Measurements from ENCODE around the gene AOX1. TPM values are rescaled to one million over a fixed set of nuclear protein-coding genes. Genes with fewer than 3 reads are reported as not detected.
A peak's percentile ranks its signal among the peaks of the same experiment; 100 is the strongest.
"Not testable (repeated sequence)": the region's sequence is repeated elsewhere in the genome, so short reads cannot be mapped to it uniquely, and the experiment has no call there.

AOX1 gene
- total RNA-seq, 1 donor from 2014 or later, result not detected

DNA sequence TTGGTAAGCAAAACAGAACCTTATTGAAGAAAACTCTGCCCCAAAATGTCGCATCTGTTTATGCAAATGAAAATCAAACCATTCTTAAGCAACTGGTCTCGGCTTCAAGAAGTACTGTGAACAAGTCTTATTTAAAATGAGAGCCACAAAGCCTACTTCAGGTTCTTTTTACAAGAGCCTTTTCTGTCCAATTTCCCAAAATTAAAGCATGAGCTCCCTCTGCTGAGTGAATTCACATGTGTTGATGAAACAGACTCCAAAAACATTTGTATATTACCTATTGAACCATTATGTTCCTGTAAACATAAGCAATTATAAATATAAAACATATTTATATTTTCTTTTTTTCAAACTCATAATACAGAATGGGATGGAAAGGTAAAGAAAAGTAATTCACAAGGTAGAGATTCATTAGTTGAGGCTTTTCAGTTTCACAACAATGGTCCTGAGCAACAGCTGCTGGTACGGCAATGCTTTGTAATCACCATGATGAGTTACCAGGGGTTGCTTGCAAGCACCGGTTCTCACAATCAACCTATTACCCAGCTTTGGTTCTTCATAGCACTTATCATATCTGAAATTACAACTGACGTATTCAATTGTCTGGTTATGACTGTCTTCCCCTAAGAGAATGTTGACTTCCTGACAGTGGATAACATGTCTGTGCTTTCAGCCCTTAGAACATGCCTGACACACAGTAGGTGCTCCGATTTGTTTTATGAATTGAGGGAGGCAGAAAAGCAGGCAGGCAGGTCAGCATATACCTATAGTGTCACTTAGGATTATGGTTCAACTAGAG, 117.5 kb downstream of the AOX1 start:
- peak overlapping the region; percentile 87 for H3K27ac Mint-ChIP-seq
- no peaks in the 10 kb centered on the region for H3K36me3 Mint-ChIP-seq (ENCODE audit: low read depth)
- intact Hi-C loops (cut with micrococcal nuclease), result loop anchor here (1.0 to 5.0 kb wide), 9 partner anchors 10 to 725 kb away; partner anchors contain the start of genes KCTD18, NIF3L1, PPIL3 and SGO2
- no peaks in the 10 kb centered on the region for H3K9me3 Mint-ChIP-seq
- peaks cover 47% of the 10 kb centered on the region for H3K4me1 Mint-ChIP-seq (ENCODE audit: low read depth)
- peak overlapping the region; percentile 6 for H3K4me3 Mint-ChIP-seq (ENCODE audit: low read depth)
- no peaks in the 10 kb centered on the region for H3K27me3 Mint-ChIP-seq (ENCODE audit: low read depth)
- no peak for DNase-seq (ENCODE audit: low spot score)

DNA sequence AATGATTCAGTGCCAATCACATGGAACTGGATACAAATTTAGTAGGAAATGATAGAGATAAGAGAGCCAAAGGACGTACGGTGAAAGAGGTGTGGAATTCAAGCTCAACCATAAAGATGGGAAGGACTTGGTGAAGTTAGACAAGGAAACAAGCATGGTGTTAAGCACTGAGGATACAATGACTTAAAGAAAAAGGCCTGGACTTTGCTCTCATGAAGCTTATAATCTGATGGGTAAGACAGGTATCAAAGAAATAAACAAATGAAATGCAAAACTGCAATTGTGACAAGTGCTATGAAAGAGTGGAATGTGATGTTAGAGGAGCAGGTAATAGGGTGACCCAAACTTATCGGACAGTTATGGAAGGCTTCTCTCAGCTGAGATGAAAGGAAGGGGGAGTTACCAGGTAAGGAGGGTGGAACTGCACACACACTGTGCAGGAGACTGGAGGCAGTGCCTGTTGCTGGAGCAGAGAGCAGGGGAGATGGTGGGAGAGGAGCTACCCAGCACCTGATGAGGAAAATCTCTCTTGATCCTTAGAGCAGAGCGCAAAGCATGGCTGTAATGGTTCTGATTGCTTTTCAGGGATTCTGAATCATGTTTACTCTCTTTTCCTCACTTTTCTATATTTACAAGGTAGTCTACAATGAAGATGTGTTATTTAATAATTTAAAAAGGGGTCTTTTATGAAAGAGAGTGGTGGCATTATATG, 118.3 kb downstream of the AOX1 start:
- peaks cover 48% of the 10 kb centered on the region for H3K4me1 Mint-ChIP-seq (ENCODE audit: low read depth)

DNA sequence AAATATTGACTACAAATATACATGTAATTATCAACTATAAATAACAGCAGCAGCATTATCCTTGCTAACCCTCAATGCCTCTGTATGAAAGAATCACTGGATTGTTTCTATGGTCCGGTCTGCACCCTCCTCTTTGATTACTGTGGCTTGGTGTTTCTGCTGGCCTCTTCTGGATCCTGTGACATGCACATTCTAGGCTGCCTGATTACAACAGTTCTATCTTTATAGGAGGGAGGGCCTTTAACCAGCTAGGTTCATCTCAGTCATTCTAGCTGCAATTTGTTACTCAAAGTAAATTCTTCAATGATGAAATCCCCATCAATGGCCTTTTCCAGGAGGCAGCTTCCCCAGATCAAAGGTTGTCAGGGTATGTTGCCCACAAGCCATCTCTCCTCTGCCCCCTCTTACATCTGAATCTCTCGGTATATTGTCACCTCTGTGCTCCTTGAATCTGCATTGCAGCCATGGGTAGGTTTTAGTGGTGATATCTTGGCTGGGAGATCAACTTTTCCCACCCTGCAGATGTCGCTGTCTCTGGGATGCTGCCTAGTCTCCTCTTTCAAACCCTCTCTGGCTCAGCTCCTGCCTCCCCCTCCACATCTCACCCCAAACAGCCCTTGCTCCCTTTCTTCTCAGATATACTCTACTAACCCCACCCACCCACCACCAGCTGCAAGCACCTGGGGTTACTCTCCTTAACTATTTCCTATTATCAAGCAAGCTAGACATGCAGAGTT, 119.7 kb downstream of the AOX1 start:
- DNase-seq (ENCODE audit: low spot score), result no peak
- Mint-ChIP-seq H3K36me3 (ENCODE audit: low read depth) (no peaks in the 10 kb centered on the region), H3K27ac (peak overlapping the region; percentile 33), H3K9me3 (no peaks in the 10 kb centered on the region), H3K27me3 (ENCODE audit: low read depth) (no peaks in the 10 kb centered on the region), H3K4me3 (ENCODE audit: low read depth) (no peak overlapping the region), H3K4me1 (ENCODE audit: low read depth) (peaks cover 47% of the 10 kb centered on the region)
- intact Hi-C loops (cut with micrococcal nuclease), result no loop called here

More for the DNA sequence above, 118.3 kb downstream of the AOX1 start:
- Mint-ChIP-seq H3K27ac (peak overlapping the region; percentile 87), H3K27me3 (ENCODE audit: low read depth) (no peaks in the 10 kb centered on the region), H3K9me3 (no peaks in the 10 kb centered on the region), H3K4me3 (ENCODE audit: low read depth) (peak overlapping the region; percentile 6), H3K36me3 (ENCODE audit: low read depth) (no peaks in the 10 kb centered on the region)
- DNase-seq (ENCODE audit: low spot score), result no peak
- intact Hi-C loops (cut with micrococcal nuclease), result loop anchor here (1.0 to 5.0 kb wide), 9 partner anchors 9 to 726 kb away; partner anchors contain the start of genes KCTD18, NIF3L1, PPIL3 and SGO2

DNA sequence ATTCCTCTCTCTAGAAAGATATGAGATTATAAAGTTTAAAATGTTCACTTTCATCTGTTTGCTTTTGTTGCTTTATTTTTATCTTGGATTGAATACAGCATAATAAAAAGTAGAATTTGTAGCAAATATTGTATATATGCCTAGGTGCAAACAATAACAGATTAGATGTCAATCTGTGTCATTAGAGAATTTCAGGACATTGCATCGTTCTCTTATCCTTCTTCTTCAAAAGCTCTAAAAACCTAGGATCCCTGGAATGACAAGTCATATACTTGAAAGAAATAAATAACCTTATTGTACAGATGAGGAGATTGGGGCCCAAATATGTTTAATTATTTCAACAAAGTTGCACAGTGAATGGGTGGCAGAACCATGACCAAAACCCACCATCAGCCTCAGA, 123.1 kb downstream of the AOX1 start:
- Mint-ChIP-seq H3K4me1 (ENCODE audit: low read depth) (peaks cover 53% of the 10 kb centered on the region), H3K27ac (no peak overlapping the region), H3K27me3 (ENCODE audit: low read depth) (no peaks in the 10 kb centered on the region), H3K4me3 (ENCODE audit: low read depth) (no peak overlapping the region), H3K9me3 (no peaks in the 10 kb centered on the region), H3K36me3 (ENCODE audit: low read depth) (no peaks in the 10 kb centered on the region)
- intact Hi-C loops (cut with micrococcal nuclease), result no loop called here
- no peak for DNase-seq (ENCODE audit: low spot score)

DNA sequence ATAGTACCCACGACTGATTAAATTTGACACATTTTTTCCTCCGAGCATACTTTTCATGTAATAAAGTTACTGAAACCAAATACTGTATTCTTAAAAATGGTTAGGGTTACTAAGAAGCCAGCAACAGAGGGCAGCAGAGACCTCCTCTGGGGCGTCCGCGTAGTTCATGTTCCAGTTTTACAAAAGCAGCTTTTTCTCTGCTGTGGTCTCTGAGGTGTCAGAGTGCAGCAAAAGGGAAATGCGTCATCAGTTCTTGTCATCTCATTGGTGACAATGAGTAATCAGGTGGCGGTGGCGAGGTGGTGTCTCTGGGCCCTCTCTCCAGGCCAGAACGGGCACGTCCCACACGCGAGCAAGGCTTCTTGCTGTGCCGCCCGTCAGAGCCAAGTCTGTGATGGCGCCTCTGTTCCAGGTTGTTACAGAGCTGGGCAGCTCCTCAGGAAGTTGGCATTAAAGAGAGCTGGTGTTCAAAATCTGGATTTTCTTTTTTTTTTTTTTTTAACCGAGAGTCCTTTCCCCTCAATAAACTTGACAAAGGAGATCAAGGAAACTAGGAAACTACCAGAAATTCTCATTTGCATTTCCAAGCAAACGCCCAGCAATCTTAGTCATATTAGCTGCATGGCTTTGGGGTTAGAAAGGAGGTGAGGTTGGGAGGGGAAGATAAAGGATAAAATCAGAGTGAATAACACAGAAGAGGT, 127.3 kb downstream of the AOX1 start:
- peak overlapping the region; percentile 99 for H3K27ac Mint-ChIP-seq
- intact Hi-C loops (cut with micrococcal nuclease), result loop anchor here (1.0 to 5.0 kb wide), 11 partner anchors 10 to 469 kb away; partner anchors contain the start of genes BZW1, CASP10, CLK1 and HYCC2
- peak overlapping the region; percentile 69 for H3K4me3 Mint-ChIP-seq (ENCODE audit: low read depth)
- H3K9me3 Mint-ChIP-seq, result no peaks in the 10 kb centered on the region
- H3K4me1 Mint-ChIP-seq (ENCODE audit: low read depth), result peaks cover 38% of the 10 kb centered on the region
- no peaks in the 10 kb centered on the region for H3K27me3 Mint-ChIP-seq (ENCODE audit: low read depth)
- peak; percentile 89 for DNase-seq (ENCODE audit: low spot score)
- no peaks in the 10 kb centered on the region for H3K36me3 Mint-ChIP-seq (ENCODE audit: low read depth)

DNA sequence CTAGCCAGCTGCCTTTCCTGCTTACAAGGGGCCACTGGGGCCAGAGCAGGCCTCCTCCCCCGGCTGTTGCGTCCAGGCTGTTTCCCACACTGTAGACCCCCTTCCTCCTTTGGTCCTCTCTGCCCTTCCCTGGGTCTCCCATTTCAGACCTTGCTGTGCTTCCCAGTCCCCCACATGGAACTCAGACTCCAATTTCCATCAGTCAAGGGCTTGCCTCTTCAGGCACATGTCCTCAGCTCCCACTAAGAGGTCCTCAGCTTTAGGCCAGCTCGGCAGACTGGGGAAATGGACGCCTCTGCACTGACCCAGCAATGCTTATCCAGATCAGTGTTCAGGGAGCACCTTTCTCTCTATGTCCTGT, 127.9 kb downstream of the AOX1 start:
- H3K36me3 Mint-ChIP-seq (ENCODE audit: low read depth), result no peaks in the 10 kb centered on the region
- peak overlapping the region; percentile 69 for H3K4me3 Mint-ChIP-seq (ENCODE audit: low read depth)
- peaks cover 35% of the 10 kb centered on the region for H3K4me1 Mint-ChIP-seq (ENCODE audit: low read depth)
- intact Hi-C loops (cut with micrococcal nuclease), result loop anchor here (1.0 to 5.0 kb wide), 11 partner anchors 10 to 469 kb away; partner anchors contain the start of genes BZW1, CASP10, CLK1 and HYCC2
- DNase-seq (ENCODE audit: low spot score), result no peak
- peaks cover 5% of the 10 kb centered on the region for H3K9me3 Mint-ChIP-seq
- peak overlapping the region; percentile 99 for H3K27ac Mint-ChIP-seq
- H3K27me3 Mint-ChIP-seq (ENCODE audit: low read depth), result no peaks in the 10 kb centered on the region

DNA sequence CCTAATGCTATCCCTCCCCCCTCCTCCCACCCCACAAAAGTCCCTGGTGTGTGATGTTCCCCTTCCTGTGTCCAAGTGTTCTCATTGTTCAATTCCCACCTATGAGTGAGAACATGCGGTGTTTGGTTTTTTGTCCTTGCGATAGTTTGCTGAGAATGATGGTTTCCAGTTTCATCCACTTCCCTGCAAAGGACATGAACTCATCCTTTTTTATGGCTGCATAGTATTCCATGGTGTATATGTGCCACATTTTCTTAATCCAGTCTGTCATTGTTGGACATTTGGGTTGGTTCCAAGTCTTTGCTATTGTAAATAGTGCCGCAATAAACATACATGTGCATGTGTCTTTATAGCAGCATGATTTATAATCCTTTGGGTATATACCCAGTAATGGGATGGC, 129.2 kb downstream of the AOX1 start:
- H3K36me3 Mint-ChIP-seq (ENCODE audit: low read depth); DNase-seq (ENCODE audit: low spot score); intact Hi-C loops (cut with micrococcal nuclease); H3K27ac Mint-ChIP-seq; H3K4me3 Mint-ChIP-seq (ENCODE audit: low read depth); H3K27me3 Mint-ChIP-seq (ENCODE audit: low read depth): not testable (repeated sequence)
- Mint-ChIP-seq H3K9me3 (peaks cover 11% of the 10 kb centered on the region), H3K4me1 (ENCODE audit: low read depth) (peaks cover 33% of the 10 kb centered on the region)

DNA sequence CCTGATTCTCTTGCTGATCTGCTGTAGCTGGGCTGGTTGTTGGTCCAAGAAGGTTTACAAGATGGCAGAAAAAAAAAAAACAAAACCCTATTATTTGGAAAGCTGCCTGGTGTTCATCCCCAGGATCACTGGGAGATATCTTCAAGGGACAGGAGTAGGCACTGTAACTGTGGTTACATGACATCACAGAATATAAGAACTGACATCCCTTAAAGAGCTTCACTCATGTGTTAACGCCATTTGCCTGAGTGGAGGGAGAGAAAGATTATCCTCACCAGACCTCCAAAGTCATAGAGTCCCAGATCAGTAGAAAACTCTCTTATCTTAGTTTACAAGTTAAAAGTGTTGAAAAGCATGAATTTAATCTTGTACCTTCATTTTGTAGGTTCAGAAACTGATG, 130.6 kb downstream of the AOX1 start:
- Mint-ChIP-seq H3K27me3 (ENCODE audit: low read depth) (peaks cover 9% of the 10 kb centered on the region), H3K36me3 (ENCODE audit: low read depth) (peaks cover 6% of the 10 kb centered on the region), H3K4me1 (ENCODE audit: low read depth) (peaks cover 26% of the 10 kb centered on the region), H3K4me3 (ENCODE audit: low read depth) (no peak overlapping the region), H3K9me3 (peaks cover 15% of the 10 kb centered on the region), H3K27ac (no peak overlapping the region)
- intact Hi-C loops (cut with micrococcal nuclease), result no loop called here
- DNase-seq (ENCODE audit: low spot score), result no peak

Other genes with a start within 250 kb of the AOX1 start
- gene KCTD18, start 75.9 kb upstream of the AOX1 start, total RNA-seq, result 12.3 and 14.1 TPM in 2 replicates
- 30.3 and 32.3 TPM in 2 replicates for gene SGO2, start 59.8 kb upstream of the AOX1 start, total RNA-seq
- gene BZW1, start 225.9 kb downstream of the AOX1 start, total RNA-seq, result 548 and 571 TPM in 2 replicates

Data from activated T-helper 2 cell treated with anti-CD3 and anti-CD28 coated beads, Interferon-gamma antibody, Interleukin-2, Interleukin-4, amounts not matched to agents 10 μg/mL and 5 μg/mL and 100 μg/mL, durations not matched to agents 14 hours and 24 hours and 36 hours (primary cell).